Measurements from ENCODE around the gene SMC2.

Gene SMC2

GRCh38 chr9:104107799-104108198 is 13.7 kb downstream of the SMC2 start:
- no peak for DNase-seq (ENCODE audit: low read depth)

GRCh38 chr9:104108315-104108714 is 14.2 kb downstream of the SMC2 start:
- no peak for DNase-seq (ENCODE audit: low read depth)

- no peak for DNase-seq (ENCODE audit: low read depth)
Measured at GRCh38 chr9:104110509-104110908, 16.4 kb downstream of the SMC2 start.

GRCh38 chr9:104118916-104119315 is 24.8 kb downstream of the SMC2 start:
- DNase-seq (ENCODE audit: low read depth), result no peak

- DNase-seq (ENCODE audit: low read depth), result no peak
Measured at GRCh38 chr9:104121022-104121421, 26.9 kb downstream of the SMC2 start.

- no peak for DNase-seq (ENCODE audit: low read depth)
Measured at GRCh38 chr9:104138243-104138868, 44.2 kb downstream of the SMC2 start.

- no peak for DNase-seq (ENCODE audit: low read depth)
Measured at GRCh38 chr9:104142799-104143549, 48.9 kb downstream of the SMC2 start.

GRCh38 chr9:104143550-104143910 is 49.4 kb downstream of the SMC2 start:
- no peak for DNase-seq (ENCODE audit: low read depth)

- DNase-seq (ENCODE audit: low read depth), result no peak
Measured at GRCh38 chr9:104144336-104144735, 50.2 kb downstream of the SMC2 start.

GRCh38 chr9:104173067-104173466 is 79.0 kb downstream of the SMC2 start:
- no peak for DNase-seq (ENCODE audit: low read depth)

- DNase-seq (ENCODE audit: low read depth), result no peak
Measured at GRCh38 chr9:104177003-104177611, 83.0 kb downstream of the SMC2 start.

- no peak for DNase-seq (ENCODE audit: low read depth)
Measured at GRCh38 chr9:104177676-104178075, 83.6 kb downstream of the SMC2 start.

Measured in activated T-cell treated with anti-CD3 and anti-CD28 coated beads for 48 hours (primary cell).